Neural progenitor cell (in vitro differentiated cells): ENCODE data around the gene LAMB1.

Experiments used
- CTCF ChIP-seq: fragments of 200-600 bp; sonication (generic); IDR thresholded peaks from 2 replicates; pipeline ENCODE4 v1.5.1; 2017; ENCODE audit warnings: antibody characterized with exemption, mild to moderate bottlenecking
- EZH2 ChIP-seq: fragments of 200-600 bp; sonication (generic); IDR thresholded peaks from 2 replicates; pipeline ENCODE4 v1.6.1; 2017; ENCODE audit warnings: antibody characterized with exemption, mild to moderate bottlenecking, moderate library complexity

- TF ChIP-seq CTCF (no peak), EZH2 (no peak)
Observed at GRCh38 chr7:108009873-108010272, 6.9 kb upstream of the LAMB1 start.
